Neural cell (in vitro differentiated cells): ENCODE data around the gene MCMBP. TPM values are rescaled to one million over a fixed set of nuclear protein-coding genes. Genes with fewer than 3 reads are reported as not detected.

Source experiments
- H2AFZ ChIP-seq: fragments of 200-600, 300-800 bp; sonication (generic), shearing (Covaris generic); 2 replicates; pipeline ENCODE4 v1.6.0; 2014; ENCODE audit warnings: low read depth, mild to moderate bottlenecking, antibody characterized with exemption, low read length, moderate library complexity
- H3F3A ChIP-seq: fragments of 200-600 bp; shearing (Covaris generic); 2 replicates; pipeline ENCODE4 v1.6.1; 2016; ENCODE audit warnings: mild to moderate bottlenecking, moderate library complexity, mixed read lengths, antibody characterized with exemption, low read length; ENCODE audit not compliant: insufficient read depth, poor library complexity, severe bottlenecking
- H3K27ac ChIP-seq: fragments of 200-600, 300-800 bp; sonication (generic), shearing (Covaris generic); 2 replicates; pipeline ENCODE4 v1.5.1; 2014; ENCODE audit warnings: mild to moderate bottlenecking, low read length, moderate library complexity
- H3K27me3 ChIP-seq: fragments of 300-800, 200-600 bp; sonication (generic), shearing (Covaris generic); 2 replicates; pipeline ENCODE4 v1.6.0; 2014; ENCODE audit warnings: mild to moderate bottlenecking, low read depth, low read length, moderate library complexity; ENCODE audit not compliant: insufficient read depth
- H3K36me3 ChIP-seq: fragments of 300-800, 200-600 bp; sonication (generic), shearing (Covaris generic); 2 replicates; pipeline ENCODE4 v1.5.1; 2014; ENCODE audit warnings: mild to moderate bottlenecking, antibody characterized with exemption, low read length, moderate library complexity; ENCODE audit not compliant: insufficient read depth
- H3K4me2 ChIP-seq: fragments of 300-800, 200-600 bp; sonication (generic), shearing (Covaris generic); 2 replicates; pipeline ENCODE4 v1.6.0; 2014; ENCODE audit warnings: mild to moderate bottlenecking, low read length
- H3K4me3 ChIP-seq: fragments of 300-800, 200-600 bp; sonication (generic), shearing (Covaris generic); 2 replicates; pipeline ENCODE4 v1.5.1; 2014; ENCODE audit warnings: mild to moderate bottlenecking, low read length, moderate library complexity
- H3K79me2 ChIP-seq: fragments of 200-600 bp; shearing (Covaris generic); replicated peaks from 2 replicates; pipeline ENCODE4 v1.6.0; 2014; ENCODE audit warnings: mild to moderate bottlenecking, low read length, moderate library complexity; ENCODE audit not compliant: insufficient read depth
- H3K9ac ChIP-seq: fragments of 300-800, 200-600 bp; sonication (generic), shearing (Covaris generic); 2 replicates; pipeline ENCODE4 v1.6.1; 2016; ENCODE audit warnings: mild to moderate bottlenecking, low read length, mixed read lengths
- H3K9me2 ChIP-seq: fragments of 200-600 bp; shearing (Covaris generic); 2 replicates; pipeline ENCODE4 v1.6.1; 2016; ENCODE audit warnings: mild to moderate bottlenecking, low read length, mixed read lengths; ENCODE audit not compliant: insufficient read depth
- H3K9me3 ChIP-seq: fragments of 200-600, 300-800 bp; sonication (generic), shearing (Covaris generic); 2 replicates; pipeline ENCODE4 v1.6.1; 2016; ENCODE audit warnings: mild to moderate bottlenecking, mixed run types, low read length, moderate library complexity, mixed read lengths
- H4K20me1 ChIP-seq: fragments of 200-600 bp; shearing (Covaris generic); 2 replicates; pipeline ENCODE4 v1.6.1; 2016; ENCODE audit warnings: mild to moderate bottlenecking, mixed run types; ENCODE audit not compliant: insufficient read depth
- CTCF ChIP-seq: fragments of 450-650 bp; IDR thresholded peaks from 2 replicates; pipeline ENCODE4 v1.5.1; 2014; ENCODE audit warnings: antibody characterized with exemption, mild to moderate bottlenecking, moderate library complexity; ENCODE audit not compliant: poor library complexity, severe bottlenecking
- EP300 ChIP-seq: fragments of 450-650 bp; conservative IDR thresholded peaks from 2 replicates; pipeline ENCODE4 v1.6.1; 2014; ENCODE audit warnings: antibody characterized with exemption, mild to moderate bottlenecking, moderate library complexity; ENCODE audit not compliant: poor library complexity, severe bottlenecking
- EZH2 ChIP-seq: fragments of 200-600, 300-800 bp; shearing (Covaris generic), sonication (generic); IDR thresholded peaks from 2 replicates; pipeline ENCODE4 v1.6.1; 2014; ENCODE audit warnings: antibody characterized with exemption, low read length, borderline replicate concordance, mild to moderate bottlenecking; ENCODE audit not compliant: insufficient read depth, poor library complexity, severe bottlenecking
- MXI1 ChIP-seq: fragments of 450-650 bp; conservative IDR thresholded peaks from 2 replicates; pipeline ENCODE4 v1.6.1; 2014; ENCODE audit warnings: antibody characterized with exemption, mild to moderate bottlenecking; ENCODE audit not compliant: poor library complexity, severe bottlenecking
- POLR2AphosphoS5 ChIP-seq: IDR thresholded peaks from 2 replicates; pipeline ENCODE4 v1.6.1; 2012
- RAD21 ChIP-seq: fragments of 450-650 bp; conservative IDR thresholded peaks from 2 replicates; pipeline ENCODE4 v1.6.1; 2014; ENCODE audit warnings: antibody characterized with exemption, mild to moderate bottlenecking, moderate library complexity
- SMC3 ChIP-seq: fragments of 450-650 bp; conservative IDR thresholded peaks from 2 replicates; pipeline ENCODE4 v1.6.1; 2014; ENCODE audit warnings: antibody characterized with exemption, mild to moderate bottlenecking, moderate library complexity; ENCODE audit not compliant: poor library complexity
- TAF1 ChIP-seq: IDR thresholded peaks from 2 replicates; pipeline ENCODE4 v1.6.1; 2012; ENCODE audit warnings: low read depth
- polyA plus RNA-seq: library from polyadenylated mRNA; depleted of rRNA; stranded (reverse); fragments of >200 nt; gene quantifications from 2 replicates; pipeline ENCODE4 v1.2.3, GENCODE V29; 2014
- TF ChIP-seq, protein P1 (sequence below): IDR thresholded peaks from 2 replicates; pipeline ENCODE4 v1.6.1; 2012; ENCODE audit warnings: borderline replicate concordance

MCMBP gene
- polyA plus RNA-seq, 1 donor from 2014 or later, result 58.0 TPM

GRCh38 chr10:119845656-119846055 lies 27.0 kb downstream of the MCMBP start:
- H4K20me1 ChIP-seq, result no peaks in the 10 kb centered on the region
- no peak overlapping the region for H2AFZ ChIP-seq
- no peak overlapping the region for H3K4me2 ChIP-seq
- H3K27ac ChIP-seq, result no peak overlapping the region
- H3K9me2 ChIP-seq, result no peaks in the 10 kb centered on the region
- no peaks in the 10 kb centered on the region for H3K9me3 ChIP-seq
- no peaks in the 10 kb centered on the region for H3K79me2 ChIP-seq
- no peak overlapping the region for H3K9ac ChIP-seq
- H3K36me3 ChIP-seq, result peaks cover 5% of the 10 kb centered on the region
- H3K4me3 ChIP-seq, result no peak overlapping the region
- H3F3A ChIP-seq, result no peaks in the 10 kb centered on the region
- TF ChIP-seq SMC3 (no peak), EP300 (no peak), CTCF (no peak), POLR2AphosphoS5 (no peak), MXI1 (no peak), EZH2 (no peak), RAD21 (no peak), TAF1 (no peak)
- TF ChIP-seq, protein P1, sequence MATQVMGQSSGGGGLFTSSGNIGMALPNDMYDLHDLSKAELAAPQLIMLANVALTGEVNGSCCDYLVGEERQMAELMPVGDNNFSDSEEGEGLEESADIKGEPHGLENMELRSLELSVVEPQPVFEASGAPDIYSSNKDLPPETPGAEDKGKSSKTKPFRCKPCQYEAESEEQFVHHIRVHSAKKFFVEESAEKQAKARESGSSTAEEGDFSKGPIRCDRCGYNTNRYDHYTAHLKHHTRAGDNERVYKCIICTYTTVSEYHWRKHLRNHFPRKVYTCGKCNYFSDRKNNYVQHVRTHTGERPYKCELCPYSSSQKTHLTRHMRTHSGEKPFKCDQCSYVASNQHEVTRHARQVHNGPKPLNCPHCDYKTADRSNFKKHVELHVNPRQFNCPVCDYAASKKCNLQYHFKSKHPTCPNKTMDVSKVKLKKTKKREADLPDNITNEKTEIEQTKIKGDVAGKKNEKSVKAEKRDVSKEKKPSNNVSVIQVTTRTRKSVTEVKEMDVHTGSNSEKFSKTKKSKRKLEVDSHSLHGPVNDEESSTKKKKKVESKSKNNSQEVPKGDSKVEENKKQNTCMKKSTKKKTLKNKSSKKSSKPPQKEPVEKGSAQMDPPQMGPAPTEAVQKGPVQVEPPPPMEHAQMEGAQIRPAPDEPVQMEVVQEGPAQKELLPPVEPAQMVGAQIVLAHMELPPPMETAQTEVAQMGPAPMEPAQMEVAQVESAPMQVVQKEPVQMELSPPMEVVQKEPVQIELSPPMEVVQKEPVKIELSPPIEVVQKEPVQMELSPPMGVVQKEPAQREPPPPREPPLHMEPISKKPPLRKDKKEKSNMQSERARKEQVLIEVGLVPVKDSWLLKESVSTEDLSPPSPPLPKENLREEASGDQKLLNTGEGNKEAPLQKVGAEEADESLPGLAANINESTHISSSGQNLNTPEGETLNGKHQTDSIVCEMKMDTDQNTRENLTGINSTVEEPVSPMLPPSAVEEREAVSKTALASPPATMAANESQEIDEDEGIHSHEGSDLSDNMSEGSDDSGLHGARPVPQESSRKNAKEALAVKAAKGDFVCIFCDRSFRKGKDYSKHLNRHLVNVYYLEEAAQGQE, result no peak
- no peaks in the 10 kb centered on the region for H3K27me3 ChIP-seq

DNA sequence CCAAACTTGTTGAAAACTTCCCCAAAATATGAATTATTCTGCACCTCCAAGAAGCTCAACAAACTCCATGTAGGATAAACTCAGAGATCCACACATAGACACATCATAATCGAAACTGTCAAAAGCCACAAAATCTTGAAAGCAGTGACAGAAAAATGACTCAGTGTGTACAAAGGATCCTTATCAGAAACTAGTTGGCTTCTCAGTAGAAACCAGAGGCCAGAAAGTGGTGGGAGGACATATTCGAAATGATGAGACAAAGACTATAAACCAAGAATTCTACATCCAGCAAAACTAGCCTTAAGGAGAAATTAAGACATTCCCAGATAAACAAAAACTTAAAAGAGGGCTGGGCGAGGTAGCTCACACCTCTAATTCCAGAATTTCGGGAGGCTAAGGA lies 38.5 kb downstream of the MCMBP start:
- H3K4me2 ChIP-seq, result no peak overlapping the region
- no peak overlapping the region for H3K27ac ChIP-seq
- peaks cover 5% of the 10 kb centered on the region for H3K36me3 ChIP-seq
- H2AFZ ChIP-seq, result no peak overlapping the region
- H3K27me3 ChIP-seq, result no peaks in the 10 kb centered on the region
- no peaks in the 10 kb centered on the region for H4K20me1 ChIP-seq
- H3K9me3 ChIP-seq, result no peaks in the 10 kb centered on the region
- H3K4me3 ChIP-seq, result no peak overlapping the region
- H3K9ac ChIP-seq, result no peak overlapping the region
- TF ChIP-seq POLR2AphosphoS5 (no peak), CTCF (no peak), MXI1 (no peak), RAD21 (no peak), EP300 (no peak)
- TF ChIP-seq, protein P1, result no peak
- H3F3A ChIP-seq, result no peaks in the 10 kb centered on the region
- H3K9me2 ChIP-seq, result no peaks in the 10 kb centered on the region
- H3K79me2 ChIP-seq, result no peaks in the 10 kb centered on the region
